HEK293 (cell line): Measurements from ENCODE around the gene HOOK1.

Experiments
- MZF1 ChIP-seq: fragments of 450-650 bp; formaldehyde crosslinking; IDR thresholded peaks from 2 replicates; pipeline ENCODE4 v1.5.1; 2017; ENCODE audit warnings: missing biosample characterization, missing genetic modification characterization, borderline replicate concordance
- PRDM1 ChIP-seq: fragments of 450-650 bp; formaldehyde crosslinking; IDR thresholded peaks from 2 replicates; pipeline ENCODE4; 2016; ENCODE audit warnings: missing biosample characterization, missing genetic modification characterization
- ZBTB10 ChIP-seq: fragments of 450-650 bp; formaldehyde crosslinking; IDR thresholded peaks from 2 replicates; pipeline ENCODE4 v1.5.1; 2016; ENCODE audit warnings: missing biosample characterization, missing genetic modification characterization
- ZBTB44 ChIP-seq: fragments of 450-650 bp; IDR thresholded peaks from 2 replicates; pipeline ENCODE4 v1.5.1; 2018; ENCODE audit warnings: missing biosample characterization, mild to moderate bottlenecking, missing genetic modification characterization
- ZFP3 ChIP-seq: fragments of 450-650 bp; formaldehyde crosslinking; IDR thresholded peaks from 2 replicates; pipeline ENCODE4 v1.5.1; 2016; ENCODE audit warnings: low read depth, missing biosample characterization, missing genetic modification characterization
- ZNF2 ChIP-seq: fragments of 450-650 bp; formaldehyde crosslinking; IDR thresholded peaks from 2 replicates; pipeline ENCODE4 v1.5.1; 2016; ENCODE audit warnings: missing biosample characterization, missing genetic modification characterization
- ZNF26 ChIP-seq: fragments of 450-650 bp; formaldehyde crosslinking; IDR thresholded peaks from 2 replicates; pipeline ENCODE4 v1.5.1; 2016; ENCODE audit warnings: missing biosample characterization, missing genetic modification characterization
- ZNF280D ChIP-seq: fragments of 450-650 bp; formaldehyde crosslinking; IDR thresholded peaks from 2 replicates; pipeline ENCODE4 v1.5.1; 2016; ENCODE audit warnings: missing biosample characterization, missing genetic modification characterization
- ZNF488 ChIP-seq: fragments of 450-650 bp; formaldehyde crosslinking; IDR thresholded peaks from 2 replicates; pipeline ENCODE4 v1.5.1; 2016; ENCODE audit warnings: missing biosample characterization, missing genetic modification characterization
- ZNF513 ChIP-seq: fragments of 450-650 bp; IDR thresholded peaks from 2 replicates; pipeline ENCODE4 v1.5.1; 2018; ENCODE audit warnings: missing biosample characterization, missing genetic modification characterization
- ZNF530 ChIP-seq: fragments of 450-650 bp; formaldehyde crosslinking; IDR thresholded peaks from 2 replicates; pipeline ENCODE4 v1.5.1; 2016; ENCODE audit warnings: low read depth, missing biosample characterization, missing genetic modification characterization
- ZNF560 ChIP-seq: fragments of 450-650 bp; formaldehyde crosslinking; IDR thresholded peaks from 2 replicates; pipeline ENCODE4 v1.5.1; 2017; ENCODE audit warnings: missing biosample characterization, missing genetic modification characterization, borderline replicate concordance
- ZNF561 ChIP-seq: fragments of 450-650 bp; IDR thresholded peaks from 2 replicates; pipeline ENCODE4 v1.5.1; 2018; ENCODE audit warnings: missing biosample characterization, missing genetic modification characterization, borderline replicate concordance
- ZNF639 ChIP-seq: fragments of 450-650 bp; formaldehyde crosslinking; IDR thresholded peaks from 2 replicates; pipeline ENCODE4 v1.5.1; 2016; ENCODE audit warnings: missing biosample characterization, missing genetic modification characterization
- ZSCAN30 ChIP-seq: fragments of 450-650 bp; IDR thresholded peaks from 2 replicates; pipeline ENCODE4 v1.5.1; 2018; ENCODE audit warnings: missing biosample characterization, mild to moderate bottlenecking, missing genetic modification characterization, moderate library complexity
- TF ChIP-seq, protein P1 (sequence below): fragments of 450-650 bp; formaldehyde crosslinking; IDR thresholded peaks from 2 replicates; pipeline ENCODE4 v1.5.1; 2016; ENCODE audit warnings: missing biosample characterization, missing genetic modification characterization

Gene HOOK1

GRCh38 chr1:59814180-59814900 is 409 bp upstream of the HOOK1 start (continued):
- TF ChIP-seq ZNF280D (tag by site-specific recombination) (no peak), ZNF639 (tag by site-specific recombination) (0 out of 2 replicates have a peak, but pooled peaks have one; percentile 52), ZNF560 (tag by site-specific recombination) (no peak), ZNF26 (no peak), ZNF530 (no peak), PRDM1 (tag by site-specific recombination) (peak; percentile 31; the same call in 1 of the 2 replicates), ZBTB44 (tag by site-specific recombination) (no peak), ZNF488 (tag by site-specific recombination) (no peak), ZNF561 (tag by site-specific recombination) (0 out of 2 replicates have a peak, but pooled peaks have one; percentile 41), ZNF513 (tag by site-specific recombination) (no peak), ZBTB10 (tag by site-specific recombination) (0 out of 2 replicates have a peak, but pooled peaks have one; percentile 43), ZSCAN30 (tag by site-specific recombination) (0 out of 2 replicates have a peak, but pooled peaks have one; percentile 46), ZFP3 (no peak), ZNF2 (tag by site-specific recombination) (peak; percentile 89), MZF1 (tag by site-specific recombination) (no peak)
- TF ChIP-seq, protein P1, sequence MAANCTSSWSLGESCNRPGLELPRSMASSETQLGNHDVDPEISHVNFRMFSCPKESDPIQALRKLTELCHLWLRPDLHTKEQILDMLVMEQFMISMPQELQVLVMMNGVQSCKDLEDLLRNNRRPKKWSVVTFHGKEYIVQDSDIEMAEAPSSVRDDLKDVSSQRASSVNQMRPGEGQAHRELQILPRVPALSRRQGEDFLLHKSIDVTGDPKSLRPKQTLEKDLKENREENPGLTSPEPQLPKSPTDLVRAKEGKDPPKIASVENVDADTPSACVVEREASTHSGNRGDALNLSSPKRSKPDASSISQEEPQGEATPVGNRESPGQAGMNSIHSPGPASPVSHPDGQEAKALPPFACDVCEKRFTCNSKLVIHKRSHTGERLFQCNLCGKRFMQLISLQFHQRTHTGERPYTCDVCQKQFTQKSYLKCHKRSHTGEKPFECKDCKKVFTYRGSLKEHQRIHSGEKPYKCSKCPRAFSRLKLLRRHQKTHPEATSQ (tag by site-specific recombination): no peak
